AG10803 (cell line): ENCODE data around the gene VDR.

Source experiments
- DNase-seq: peaks from one replicate; pipeline ENCODE4 v3.0.0; 2010; ENCODE audit warnings: low read depth
- H3K4me3 ChIP-seq: 2 replicates; pipeline ENCODE4 v1.5.1; 2011; ENCODE audit warnings: mild to moderate bottlenecking, low read length, control low read depth
- TF ChIP-seq, protein P1 (sequence below): conservative IDR thresholded peaks from 2 replicates; pipeline ENCODE4 v1.5.1; 2011; ENCODE audit warnings: mild to moderate bottlenecking, low read length, control low read depth, inconsistent platforms

VDR gene

DNA sequence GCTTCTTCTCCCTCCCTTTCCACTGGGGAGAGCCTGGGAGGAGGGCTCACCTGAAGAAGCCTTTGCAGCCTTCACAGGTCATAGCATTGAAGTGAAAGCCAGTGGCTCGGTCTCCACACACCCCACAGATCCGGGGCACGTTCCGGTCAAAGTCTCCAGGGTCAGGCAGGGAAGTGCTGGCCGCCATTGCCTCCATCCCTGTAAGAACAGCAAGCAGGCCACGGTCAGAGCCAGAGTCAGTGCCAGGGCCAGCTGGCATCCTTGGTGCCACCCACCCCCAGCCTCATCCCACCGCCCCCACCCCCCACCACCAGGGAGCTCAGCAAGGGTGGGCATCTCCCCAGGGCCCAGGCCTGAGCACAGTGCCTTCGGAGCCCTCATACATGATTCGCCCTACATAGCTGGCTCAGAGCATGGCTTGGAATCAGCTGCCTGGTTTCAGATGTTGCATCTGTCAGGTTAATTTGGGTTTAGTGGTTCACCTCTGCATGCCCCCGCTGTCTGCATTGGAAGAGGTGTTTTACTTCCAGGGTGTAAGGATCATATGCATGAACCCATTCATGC, 25.8 kb downstream of the VDR start:
- TF ChIP-seq, protein P1, sequence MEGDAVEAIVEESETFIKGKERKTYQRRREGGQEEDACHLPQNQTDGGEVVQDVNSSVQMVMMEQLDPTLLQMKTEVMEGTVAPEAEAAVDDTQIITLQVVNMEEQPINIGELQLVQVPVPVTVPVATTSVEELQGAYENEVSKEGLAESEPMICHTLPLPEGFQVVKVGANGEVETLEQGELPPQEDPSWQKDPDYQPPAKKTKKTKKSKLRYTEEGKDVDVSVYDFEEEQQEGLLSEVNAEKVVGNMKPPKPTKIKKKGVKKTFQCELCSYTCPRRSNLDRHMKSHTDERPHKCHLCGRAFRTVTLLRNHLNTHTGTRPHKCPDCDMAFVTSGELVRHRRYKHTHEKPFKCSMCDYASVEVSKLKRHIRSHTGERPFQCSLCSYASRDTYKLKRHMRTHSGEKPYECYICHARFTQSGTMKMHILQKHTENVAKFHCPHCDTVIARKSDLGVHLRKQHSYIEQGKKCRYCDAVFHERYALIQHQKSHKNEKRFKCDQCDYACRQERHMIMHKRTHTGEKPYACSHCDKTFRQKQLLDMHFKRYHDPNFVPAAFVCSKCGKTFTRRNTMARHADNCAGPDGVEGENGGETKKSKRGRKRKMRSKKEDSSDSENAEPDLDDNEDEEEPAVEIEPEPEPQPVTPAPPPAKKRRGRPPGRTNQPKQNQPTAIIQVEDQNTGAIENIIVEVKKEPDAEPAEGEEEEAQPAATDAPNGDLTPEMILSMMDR = no peak
- no peak overlapping the region for H3K4me3 ChIP-seq
- DNase-seq = no peak

DNA sequence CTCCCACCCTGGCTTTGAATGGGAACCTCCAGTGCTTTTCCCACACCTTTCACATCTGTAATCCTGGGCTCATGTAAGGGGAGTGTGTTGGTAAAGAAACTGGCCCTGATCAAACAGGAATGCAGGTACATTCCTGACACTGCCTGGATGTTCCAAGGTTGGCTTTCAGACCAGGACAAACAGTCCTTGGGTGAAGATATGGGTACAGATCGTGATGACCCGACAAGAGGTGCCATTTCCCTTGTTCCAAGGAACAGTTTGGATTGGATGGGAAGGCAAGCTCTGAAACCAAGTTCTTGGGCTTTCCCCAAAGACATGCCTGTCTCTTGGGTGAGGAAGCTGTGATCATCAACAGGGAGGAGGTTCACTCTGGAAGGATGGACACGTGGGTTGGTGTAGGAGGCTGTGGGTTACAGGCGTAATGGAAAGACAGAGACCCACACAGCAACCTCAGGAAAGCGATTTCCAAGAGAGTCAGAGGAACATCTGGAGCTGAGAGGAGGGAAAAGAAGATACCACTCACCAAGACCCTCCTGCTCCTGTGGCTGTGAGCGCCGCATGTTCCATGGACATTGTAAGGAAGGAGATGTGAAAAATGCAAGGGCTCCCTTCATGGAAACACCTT, 26.4 kb downstream of the VDR start:
- no peak for DNase-seq

DNA sequence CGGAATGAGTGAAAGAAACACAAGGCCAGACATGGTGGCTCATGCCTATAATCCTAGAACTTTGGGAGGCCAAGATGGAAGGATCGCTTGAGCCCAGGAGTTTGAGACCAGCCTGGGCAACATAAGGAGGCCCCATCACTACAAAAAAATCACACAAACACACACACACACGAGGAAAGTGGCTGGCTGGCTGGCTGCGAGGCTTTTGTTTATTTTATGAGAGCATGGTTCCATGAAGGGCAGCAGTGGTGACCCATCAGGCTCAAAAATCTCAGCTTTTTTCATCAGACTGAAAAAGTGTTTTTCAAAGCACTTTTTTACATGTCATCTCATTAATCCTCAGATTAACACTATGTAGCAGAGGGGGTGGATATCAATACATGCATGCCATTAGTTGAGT, 27.7 kb downstream of the VDR start:
- DNase-seq = no peak
- TF ChIP-seq, protein P1 = no peak
- no peak overlapping the region for H3K4me3 ChIP-seq

More for the DNA sequence above, 26.4 kb downstream of the VDR start:
- TF ChIP-seq, protein P1 = no peak
- H3K4me3 ChIP-seq = no peak overlapping the region

DNA sequence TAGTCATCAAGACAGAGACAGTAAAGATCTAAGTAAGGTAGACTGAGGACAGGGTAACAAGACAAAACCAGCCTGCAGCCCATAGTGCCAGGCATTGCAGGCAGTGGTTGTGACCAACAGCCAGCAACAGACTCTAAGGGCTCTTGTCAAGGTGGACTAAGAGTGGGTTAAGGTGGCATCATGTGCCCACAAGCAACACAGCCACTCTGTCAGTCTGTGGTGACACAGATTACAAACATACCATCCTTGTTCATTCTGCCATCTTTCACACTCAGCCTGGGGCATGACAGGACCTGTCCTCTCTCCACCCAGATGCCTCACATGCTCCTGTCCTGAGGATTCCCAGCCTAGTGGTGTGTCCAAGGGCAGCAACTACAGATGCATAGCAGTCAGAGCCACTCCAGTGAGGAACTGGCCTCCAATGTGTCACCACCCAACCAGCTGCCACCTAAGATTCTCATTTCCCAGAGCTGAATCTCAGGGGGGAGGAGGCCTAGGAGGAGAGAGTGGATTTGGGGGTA, 28.3 kb downstream of the VDR start:
- TF ChIP-seq, protein P1 = no peak
- H3K4me3 ChIP-seq = no peak overlapping the region
- DNase-seq = no peak

DNA sequence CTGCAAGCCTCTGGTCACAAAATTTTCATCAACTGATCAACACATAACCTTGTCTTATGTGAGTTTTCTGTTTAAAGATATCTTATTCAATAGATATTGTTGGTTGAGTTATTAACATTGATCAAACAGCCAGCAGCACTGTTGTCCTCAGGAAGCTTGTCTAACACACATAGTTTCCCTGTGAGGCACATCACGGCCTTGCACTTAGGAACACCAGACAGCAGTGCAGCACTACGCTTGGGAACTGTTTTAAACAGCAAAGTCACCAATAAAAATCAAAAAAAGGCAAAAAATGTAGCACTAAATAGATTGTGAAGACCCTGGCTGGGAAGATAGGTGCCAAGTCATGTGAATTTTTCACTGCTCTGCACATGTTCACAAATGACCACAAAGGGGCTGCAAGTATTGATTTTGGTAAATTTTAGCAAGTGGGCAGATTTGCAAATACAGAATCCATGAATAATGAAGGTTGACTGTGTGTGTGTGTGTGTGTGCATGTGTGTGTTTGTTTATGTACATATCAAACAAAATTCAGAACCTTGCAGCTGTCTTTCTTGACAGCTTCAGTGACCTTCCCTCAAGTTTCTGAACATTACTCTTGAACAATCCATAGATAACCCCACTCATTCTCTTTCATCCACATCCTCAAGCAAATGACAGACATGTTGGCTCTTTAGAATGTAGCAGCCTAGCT, 28.9 kb downstream of the VDR start:
- TF ChIP-seq, protein P1 = no peak
- no peak for DNase-seq
- H3K4me3 ChIP-seq = no peak overlapping the region

DNA sequence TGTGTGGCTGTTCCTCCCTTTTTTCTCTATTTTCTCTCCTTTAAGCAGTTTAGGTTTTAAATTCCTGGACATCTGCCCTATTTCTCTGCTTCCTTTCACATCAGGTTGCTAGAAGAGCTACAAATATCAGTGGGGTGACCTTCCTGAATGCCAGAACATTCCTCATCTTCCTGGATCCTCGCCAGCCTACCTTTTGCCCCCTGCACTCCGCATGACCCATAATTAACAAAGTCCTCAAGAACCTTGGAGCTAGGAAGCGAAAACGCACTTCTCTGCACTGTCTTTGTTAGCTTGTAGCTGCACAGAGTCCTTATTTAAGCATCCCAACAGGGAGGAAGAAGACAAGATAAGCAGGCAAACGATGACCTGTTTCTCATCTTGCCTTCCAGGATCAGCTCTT, 30.5 kb downstream of the VDR start:
- TF ChIP-seq, protein P1 = no peak
- no peak for DNase-seq

More for the DNA sequence above, 30.5 kb downstream of the VDR start:
- no peak overlapping the region for H3K4me3 ChIP-seq
